Fibroblast of lung (primary cell): ENCODE measurements around the gene SIKE1. TPM values are rescaled to one million over a fixed set of nuclear protein-coding genes. Genes with fewer than 3 reads are reported as not detected.
"Not testable (repeated sequence)": the region's sequence is repeated elsewhere in the genome, so short reads cannot be mapped to it uniquely, and the experiment has no call there.

Experiments
- DNase-seq, 2 donors: peaks; one replicate each; pipeline versions ENCODE4 v3.0.0 to v3.0.0-alpha.2; 2010; ENCODE audit warnings: low read depth in 2 of 2
- H2AFZ ChIP-seq: 2 replicates; pipeline ENCODE4 v1.5.1; 2012; ENCODE audit warnings: low read length, control low read depth, inconsistent platforms
- H3K27ac ChIP-seq: 2 replicates; pipeline ENCODE4 v1.5.1; 2011; ENCODE audit warnings: low read length, control low read depth; ENCODE audit not compliant: insufficient read depth
- H3K27me3 ChIP-seq: 2 replicates; pipeline ENCODE4 v1.5.1; 2011; ENCODE audit warnings: mild to moderate bottlenecking, low read length; ENCODE audit not compliant: control insufficient read depth, insufficient read depth
- H3K36me3 ChIP-seq: 2 replicates; pipeline ENCODE4 v1.5.1; 2011; ENCODE audit warnings: low read length; ENCODE audit not compliant: control insufficient read depth, insufficient read depth
- H3K4me1 ChIP-seq: 2 replicates; pipeline ENCODE4 v1.5.1; 2011; ENCODE audit warnings: low read length; ENCODE audit not compliant: control insufficient read depth, insufficient read depth; ENCODE audit errors: extremely low read depth
- H3K4me2 ChIP-seq: 2 replicates; pipeline ENCODE4 v1.5.1; 2011; ENCODE audit warnings: low read length, control low read depth; ENCODE audit not compliant: insufficient read depth; ENCODE audit errors: extremely low read depth
- H3K4me3 ChIP-seq, 4 experiments: fragments of 200-600 bp in 1 of 4; sonication (generic) in 1 of 4; replicated peaks in 1 of 4; 2 replicates each; pipeline ENCODE4 v1.5.1; 2011 to 2016; ENCODE audit warnings: low read length in 4 of 4, low read depth in 3 of 4, mild to moderate bottlenecking in 3 of 4, control low read depth in 2 of 4, inconsistent platforms in 1 of 4, mixed read lengths in 1 of 4; ENCODE audit not compliant: insufficient read depth in 1 of 4; ENCODE audit errors: control extremely low read depth in 1 of 4
- H3K79me2 ChIP-seq: 2 replicates; pipeline ENCODE4 v1.5.1; 2012; ENCODE audit warnings: mild to moderate bottlenecking, low read length, inconsistent platforms; ENCODE audit not compliant: control insufficient read depth, insufficient read depth
- H3K9ac ChIP-seq: 2 replicates; pipeline ENCODE4 v1.5.1; 2011; ENCODE audit warnings: mild to moderate bottlenecking, low read length, control low read depth; ENCODE audit not compliant: insufficient read depth
- H3K9me3 ChIP-seq: 2 replicates; pipeline ENCODE4 v1.5.1; 2012; ENCODE audit warnings: low read depth, low read length; ENCODE audit not compliant: control insufficient read depth, insufficient read depth
- H4K20me1 ChIP-seq: 2 replicates; pipeline ENCODE4 v1.5.1; 2011; ENCODE audit warnings: low read length; ENCODE audit not compliant: control insufficient read depth, insufficient read depth; ENCODE audit errors: extremely low read depth
- EZH2 ChIP-seq: IDR thresholded peaks from 2 replicates; pipeline ENCODE4 v1.5.1; 2012; ENCODE audit warnings: low read length, control low read depth, mild to moderate bottlenecking; ENCODE audit errors: missing control alignments
- polyA plus RNA-seq, 2 donors: library from polyadenylated mRNA; depleted of rRNA in 1 of 2; stranded (reverse) in 1 of 2; unstranded in 1 of 2; fragments of >200 nt; gene quantifications; 2 replicates each; pipeline ENCODE4 v1.2.1, GENCODE V29; 2011 to 2012; ENCODE audit warnings: missing spikeins in 1 of 2
- total RNA-seq: library from RNA; depleted of rRNA; stranded (reverse); fragments of >200 nt; gene quantifications from 2 replicates; pipeline ENCODE4 v1.2.1, GENCODE V29; 2014
- TF ChIP-seq, protein P1 (sequence below), 2 donors: IDR thresholded peaks in 1 of 2; conservative IDR thresholded peaks in 1 of 2; 1 replicate in 1 of 2; 2 replicates in 1 of 2; pipeline ENCODE4 v1.5.1; 2011 to 2012; ENCODE audit warnings: low read length in 2 of 2, control low read depth in 1 of 2, inconsistent platforms in 1 of 2, low read depth in 1 of 2, mild to moderate bottlenecking in 1 of 2

The SIKE1 gene
- total and polyA plus RNA-seq, 2 donors (not counting 1 experiment from before 2014, with no cell fraction given), result 48.8 to 69.5 TPM

DNA sequence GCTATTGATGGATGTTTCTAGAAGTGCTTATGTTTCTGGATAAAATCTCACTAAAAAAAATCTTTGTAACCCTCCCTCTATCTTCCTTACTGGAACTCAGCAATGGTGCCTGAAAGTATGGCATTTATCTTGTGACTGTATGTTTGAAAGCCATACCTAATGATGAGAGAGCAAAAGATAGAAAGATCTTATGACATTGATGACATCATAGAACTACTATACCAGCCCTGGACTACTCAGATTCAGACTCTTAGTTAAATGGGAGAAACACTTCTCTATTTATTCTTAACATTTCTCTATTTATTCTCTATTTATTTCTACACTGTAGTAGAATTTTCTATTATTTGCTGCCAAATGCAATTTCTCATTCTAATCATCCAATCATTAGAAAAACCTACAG is 41.5 kb upstream of the SIKE1 start:
- Histone ChIP-seq H3K27me3 (no peaks in the 10 kb centered on the region), H4K20me1 (no peaks in the 10 kb centered on the region)

DNA sequence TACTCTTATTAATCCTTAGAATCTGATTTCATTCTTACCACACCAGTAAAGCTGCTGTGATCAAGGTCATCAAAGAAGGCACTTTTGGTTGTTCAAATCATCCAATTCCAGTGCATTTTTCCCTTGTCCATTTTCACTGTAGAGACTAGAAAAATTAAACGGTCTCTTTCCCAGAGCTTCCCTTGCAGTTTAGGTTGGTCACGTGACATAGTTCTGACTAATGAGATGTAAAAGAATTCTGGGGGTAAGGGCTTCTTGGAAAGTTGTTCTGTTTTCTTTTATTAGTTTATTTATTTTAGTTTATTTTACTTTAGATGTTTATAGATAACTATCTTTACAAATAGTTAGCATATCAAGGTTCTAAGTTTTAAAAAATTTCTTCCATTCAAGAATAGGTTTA is 39.9 kb upstream of the SIKE1 start:
- Histone ChIP-seq H4K20me1 (no peaks in the 10 kb centered on the region), H3K79me2 (no peaks in the 10 kb centered on the region), H3K9ac (no peak overlapping the region), H3K4me2 (no peak overlapping the region), H3K36me3 (no peaks in the 10 kb centered on the region), H3K27ac (no peak overlapping the region), H3K27me3 (no peaks in the 10 kb centered on the region), H2AFZ (no peak overlapping the region), H3K4me3 (no peak overlapping the region), H3K4me1 (no peaks in the 10 kb centered on the region), H3K9me3 (no peaks in the 10 kb centered on the region)
- DNase-seq, result no peak
- TF ChIP-seq, protein P1, sequence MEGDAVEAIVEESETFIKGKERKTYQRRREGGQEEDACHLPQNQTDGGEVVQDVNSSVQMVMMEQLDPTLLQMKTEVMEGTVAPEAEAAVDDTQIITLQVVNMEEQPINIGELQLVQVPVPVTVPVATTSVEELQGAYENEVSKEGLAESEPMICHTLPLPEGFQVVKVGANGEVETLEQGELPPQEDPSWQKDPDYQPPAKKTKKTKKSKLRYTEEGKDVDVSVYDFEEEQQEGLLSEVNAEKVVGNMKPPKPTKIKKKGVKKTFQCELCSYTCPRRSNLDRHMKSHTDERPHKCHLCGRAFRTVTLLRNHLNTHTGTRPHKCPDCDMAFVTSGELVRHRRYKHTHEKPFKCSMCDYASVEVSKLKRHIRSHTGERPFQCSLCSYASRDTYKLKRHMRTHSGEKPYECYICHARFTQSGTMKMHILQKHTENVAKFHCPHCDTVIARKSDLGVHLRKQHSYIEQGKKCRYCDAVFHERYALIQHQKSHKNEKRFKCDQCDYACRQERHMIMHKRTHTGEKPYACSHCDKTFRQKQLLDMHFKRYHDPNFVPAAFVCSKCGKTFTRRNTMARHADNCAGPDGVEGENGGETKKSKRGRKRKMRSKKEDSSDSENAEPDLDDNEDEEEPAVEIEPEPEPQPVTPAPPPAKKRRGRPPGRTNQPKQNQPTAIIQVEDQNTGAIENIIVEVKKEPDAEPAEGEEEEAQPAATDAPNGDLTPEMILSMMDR (conservative IDR thresholded peaks at IDR 0.05 in 1 of 2, IDR thresholded peaks at IDR 0.05 in 1 of 2; ENCODE audit: low read depth in 1 of 2, low read length in 2 of 2), result no peak
- no peak for TF ChIP-seq EZH2

More for the DNA sequence above, 41.5 kb upstream of the SIKE1 start:
- Histone ChIP-seq H3K36me3 (no peaks in the 10 kb centered on the region), H3K4me2 (no peak overlapping the region), H3K79me2 (no peaks in the 10 kb centered on the region), H2AFZ (no peak overlapping the region), H3K9ac (no peak overlapping the region), H3K4me3 (no peak overlapping the region), H3K9me3 (no peaks in the 10 kb centered on the region), H3K4me1 (no peaks in the 10 kb centered on the region), H3K27ac (no peak overlapping the region)
- TF ChIP-seq, protein P1 (conservative IDR thresholded peaks at IDR 0.05 in 1 of 2, IDR thresholded peaks at IDR 0.05 in 1 of 2; ENCODE audit: low read depth in 1 of 2, low read length in 2 of 2), result no peak
- TF ChIP-seq EZH2, result no peak
- DNase-seq, result no peak

DNA sequence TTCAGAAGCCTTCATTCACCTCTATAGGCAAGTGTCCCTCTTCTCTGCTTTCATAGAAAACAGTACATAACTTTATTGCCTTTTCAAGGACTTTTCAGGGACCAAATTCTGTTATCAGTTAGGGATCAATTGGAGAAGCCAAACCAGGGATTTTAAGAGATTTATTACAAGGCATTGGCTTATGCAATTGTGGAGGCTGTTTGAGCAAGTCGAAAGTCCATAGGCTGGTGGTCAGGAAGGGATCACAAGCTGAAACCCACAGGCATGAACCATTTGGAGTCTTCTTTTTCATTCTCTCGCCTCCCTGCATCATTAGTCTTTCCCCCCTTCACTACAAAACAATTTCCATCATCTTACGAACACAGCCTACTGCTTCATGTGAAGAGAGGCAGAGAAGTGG is 39.4 kb upstream of the SIKE1 start:
- Histone ChIP-seq H3K4me2 (no peak overlapping the region), H3K79me2 (no peaks in the 10 kb centered on the region), H3K4me1 (no peaks in the 10 kb centered on the region), H3K9ac (no peak overlapping the region), H3K9me3 (no peaks in the 10 kb centered on the region), H2AFZ (no peak overlapping the region), H3K27me3 (no peaks in the 10 kb centered on the region), H3K36me3 (no peaks in the 10 kb centered on the region), H3K4me3 (no peak overlapping the region), H3K27ac (no peak overlapping the region), H4K20me1 (no peaks in the 10 kb centered on the region)
- TF ChIP-seq, protein P1 (conservative IDR thresholded peaks at IDR 0.05 in 1 of 2, IDR thresholded peaks at IDR 0.05 in 1 of 2; ENCODE audit: low read depth in 1 of 2, low read length in 2 of 2), result no peak
- no peak for TF ChIP-seq EZH2
- no peak for DNase-seq

DNA sequence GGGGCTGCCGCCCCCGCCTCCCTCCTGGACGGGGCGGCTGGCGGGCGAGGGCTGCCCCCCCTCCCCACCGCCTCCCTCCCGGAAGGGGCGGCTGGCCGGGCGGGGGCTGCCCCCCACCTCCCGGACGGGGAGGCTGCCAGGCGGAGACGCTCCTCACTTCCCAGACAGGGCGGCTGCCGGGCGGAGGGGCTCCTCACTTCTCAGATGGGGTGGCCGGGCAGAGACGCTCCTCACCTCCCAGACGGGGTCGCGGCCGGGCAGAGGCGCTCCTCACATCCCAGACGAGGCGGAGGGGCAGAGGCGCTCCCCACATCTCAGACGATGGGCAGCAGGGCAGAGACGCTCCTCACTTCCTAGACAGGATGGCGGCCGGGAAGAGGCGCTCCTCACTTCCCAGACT is 24.0 kb upstream of the SIKE1 start:
- H3K4me3 ChIP-seq, result not testable (repeated sequence)

More for the DNA sequence above, 24.0 kb upstream of the SIKE1 start:
- H2AFZ ChIP-seq, H3K27ac ChIP-seq, H3K4me1 ChIP-seq, H3K9me3 ChIP-seq, H3K4me2 ChIP-seq, H4K20me1 ChIP-seq, H3K9ac ChIP-seq, H3K36me3 ChIP-seq, H3K27me3 ChIP-seq, DNase-seq, H3K79me2 ChIP-seq: not testable (repeated sequence)
